Measurements from ENCODE around the gene ZNF407.

Gene ZNF407

DNA sequence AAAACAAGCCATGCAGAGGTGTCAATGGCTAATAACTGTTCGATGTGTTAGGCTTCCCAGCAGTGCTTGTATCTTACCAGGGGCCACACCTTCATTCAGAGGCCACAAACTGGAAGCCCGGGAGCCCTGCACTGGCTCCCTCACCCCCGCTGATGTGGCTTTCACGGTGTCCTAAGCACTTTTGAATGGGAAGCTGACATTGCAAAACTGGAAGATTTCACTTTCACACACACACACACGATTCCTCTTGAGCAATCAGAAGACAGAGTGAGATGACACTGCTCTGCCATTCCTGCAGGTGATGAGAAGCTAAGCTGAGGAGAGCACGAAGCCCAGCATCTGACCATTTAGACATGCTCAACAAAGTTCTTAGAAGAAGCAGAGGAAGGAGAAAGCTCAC lies 8.6 kb upstream of the ZNF407 start:
- no peak for DNase-seq (ENCODE audit: low read depth, low spot score)

DNA sequence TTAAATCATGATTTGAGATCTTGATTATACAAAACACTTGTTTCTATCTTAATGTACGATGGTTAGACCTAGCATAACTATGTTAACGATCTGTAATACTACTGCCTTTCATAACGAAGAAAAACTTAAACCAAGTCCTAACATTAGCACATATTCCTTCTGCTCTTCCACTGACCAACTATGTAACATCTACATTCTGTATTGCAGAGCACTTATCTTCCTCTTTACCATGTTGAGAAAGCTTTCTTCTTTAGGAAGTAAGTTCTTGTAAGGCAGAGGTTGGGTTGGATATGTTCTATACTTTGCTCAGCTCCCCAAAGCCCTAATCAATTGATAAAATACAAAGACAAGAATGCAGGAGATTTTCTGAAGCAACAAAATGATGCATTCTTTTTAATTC lies 7.9 kb upstream of the ZNF407 start:
- DNase-seq (ENCODE audit: low read depth, low spot score) = no peak

DNA sequence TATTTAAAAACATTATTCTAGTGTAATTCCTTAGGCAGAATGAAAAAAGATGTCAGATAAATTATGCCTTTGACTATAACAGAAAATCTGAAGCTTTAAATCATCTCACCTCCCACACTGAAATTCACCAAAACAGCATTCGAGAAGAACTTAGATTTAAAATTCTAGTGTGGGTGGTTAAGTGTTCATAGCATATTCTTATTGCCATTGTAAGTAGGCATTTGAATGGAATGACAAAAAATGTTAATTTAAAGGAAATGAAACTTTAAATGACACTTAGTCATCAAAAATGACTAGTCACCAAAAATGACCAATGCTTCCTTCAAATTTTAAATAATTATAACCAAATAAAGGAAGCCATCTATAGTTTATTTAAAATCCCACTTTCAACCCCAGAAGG lies 7.0 kb upstream of the ZNF407 start:
- no peak for DNase-seq (ENCODE audit: low read depth, low spot score)

DNA sequence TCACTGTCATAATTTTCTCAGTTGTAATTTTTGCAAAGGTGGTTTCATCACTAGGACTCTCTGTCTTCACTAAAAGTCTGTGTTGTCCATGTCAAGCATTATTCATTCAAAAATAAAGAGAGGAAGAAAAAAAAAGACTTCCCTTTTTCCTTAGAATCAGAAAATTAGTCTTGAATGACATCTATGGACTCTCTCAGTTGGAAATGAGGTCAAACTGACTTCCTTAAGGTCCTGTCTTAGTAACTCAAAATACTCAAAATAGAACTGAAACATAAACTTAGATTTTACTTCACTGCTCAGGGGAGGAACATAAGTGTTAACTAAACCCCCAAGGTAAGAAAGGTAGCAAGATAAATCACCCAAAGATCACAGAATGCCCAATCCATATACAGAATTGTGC lies 2.2 kb upstream of the ZNF407 start:
- no peak for DNase-seq (ENCODE audit: low read depth, low spot score)

DNA sequence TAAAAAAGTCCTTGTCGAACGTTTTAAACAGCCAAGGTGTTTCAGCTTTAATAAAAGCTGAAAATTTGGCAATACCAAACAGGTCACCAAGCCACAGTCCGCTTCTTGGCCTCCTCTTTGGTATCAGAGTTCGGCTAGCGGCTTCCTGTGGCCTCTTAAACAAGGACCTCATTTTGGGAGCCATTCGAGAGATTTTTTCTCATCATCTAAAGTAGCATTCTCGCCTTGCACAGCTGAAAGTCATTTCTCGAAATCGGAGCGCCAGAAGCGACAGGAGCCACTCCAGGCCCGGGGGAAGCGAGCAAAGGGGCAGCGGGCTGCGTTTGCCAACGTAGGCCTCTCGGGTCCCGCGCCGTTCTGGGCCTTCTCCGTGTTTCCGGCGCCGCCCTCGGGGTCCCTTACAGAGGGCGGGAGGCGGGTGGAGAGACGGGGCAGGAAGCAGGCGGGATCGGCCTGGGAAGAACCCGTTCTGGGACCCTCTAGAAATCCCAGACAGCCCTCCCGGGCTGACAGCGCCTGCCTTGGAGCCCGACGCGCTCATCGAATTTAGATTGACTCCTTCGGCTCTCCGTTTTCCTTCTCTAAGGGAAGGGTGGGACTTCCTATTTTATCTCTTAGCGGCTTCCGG lies 522 bp upstream of the ZNF407 start:
- peak; percentile 83 for DNase-seq (ENCODE audit: low read depth, low spot score)

DNA sequence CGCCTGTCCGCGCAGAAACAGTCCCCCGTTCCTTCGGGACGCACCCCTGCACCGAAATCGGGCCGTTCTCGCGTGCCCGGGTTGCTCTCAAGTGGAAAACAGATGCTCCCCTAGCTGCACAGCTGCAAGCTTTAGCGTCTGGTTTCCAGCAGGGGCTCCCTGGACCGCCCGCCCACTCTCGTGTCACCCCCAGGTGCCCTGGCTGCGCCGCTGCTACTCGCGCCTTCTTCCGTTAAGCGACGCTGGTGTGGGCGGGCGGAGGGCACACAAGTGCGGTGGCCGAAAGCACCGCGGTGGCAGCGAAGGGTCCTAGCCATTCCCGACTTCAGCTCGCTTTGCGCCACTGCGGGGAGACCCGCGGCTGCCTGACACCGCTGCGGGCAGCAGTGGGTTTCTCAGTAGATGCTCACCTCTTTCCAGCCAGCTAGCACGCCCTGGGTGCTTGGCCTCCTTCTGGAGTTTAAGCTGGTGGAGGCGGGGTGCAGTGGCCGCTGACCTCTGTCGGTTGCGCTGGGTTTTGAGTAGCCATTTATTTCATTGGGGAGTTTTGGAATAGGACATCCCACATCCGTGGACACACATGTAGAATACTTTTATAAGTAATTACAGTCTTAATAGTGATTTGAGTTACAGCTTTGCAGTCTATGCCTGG lies 806 bp downstream of the ZNF407 start:
- peak; percentile 65 for DNase-seq (ENCODE audit: low read depth, low spot score)

DNA sequence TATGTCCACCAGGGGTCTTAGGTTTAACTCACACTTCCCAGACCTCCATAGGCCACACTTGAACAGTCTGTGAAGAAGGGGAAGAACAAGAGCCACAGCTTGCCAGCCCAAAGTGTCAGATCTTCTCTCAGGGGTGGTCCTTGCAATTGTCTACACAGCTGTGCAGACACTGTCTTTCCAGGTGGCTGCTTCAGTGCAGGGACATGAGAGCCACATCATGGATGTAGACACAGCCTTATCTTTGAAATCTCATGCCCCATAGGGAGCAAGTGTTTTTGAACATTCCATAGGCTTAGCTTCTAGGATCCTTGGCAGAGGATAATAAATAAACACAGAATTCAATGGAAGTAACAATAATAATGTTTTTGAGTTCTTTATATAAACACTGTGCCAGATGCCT lies 6.7 kb downstream of the ZNF407 start:
- DNase-seq (ENCODE audit: low read depth, low spot score) = no peak

DNA sequence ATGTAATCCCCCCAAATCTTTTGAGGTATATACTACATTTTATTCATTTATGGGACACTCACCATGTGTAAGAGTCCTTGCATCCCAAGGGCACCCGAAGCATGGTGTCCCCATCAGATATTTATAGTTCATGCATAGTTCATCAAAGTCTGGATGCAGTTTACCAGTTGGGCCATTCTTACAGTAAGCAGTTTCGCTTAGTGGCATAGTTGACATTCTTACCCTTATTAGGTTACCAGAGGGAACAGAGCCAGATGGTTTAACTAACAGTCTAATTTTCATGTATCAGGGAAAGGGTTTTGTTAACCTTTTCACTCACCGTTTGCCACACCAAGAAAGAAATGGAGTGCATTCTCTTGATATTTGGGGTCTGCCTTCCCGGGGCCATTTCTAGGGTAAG lies 7.1 kb downstream of the ZNF407 start:
- DNase-seq (ENCODE audit: low read depth, low spot score) = peak; percentile 84

DNA sequence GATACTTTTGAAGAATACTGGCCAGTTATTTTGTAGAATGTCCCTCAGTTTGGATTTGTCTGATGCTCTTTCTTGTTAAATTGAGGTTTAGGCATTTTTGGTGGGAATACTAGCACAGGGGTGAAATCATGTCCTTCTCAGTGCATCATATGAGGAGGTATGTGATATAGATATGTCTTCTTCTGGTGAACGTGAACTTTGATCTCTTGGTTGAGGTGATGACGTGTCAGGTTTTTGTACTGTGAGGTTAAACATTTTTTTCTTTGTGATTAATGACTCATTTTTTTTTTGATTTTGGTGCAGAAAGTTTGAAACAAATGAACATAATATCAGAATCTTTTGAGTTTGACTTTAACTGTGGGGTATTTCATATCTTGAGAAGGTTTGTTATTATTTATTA lies 11.0 kb downstream of the ZNF407 start:
- no peak for DNase-seq (ENCODE audit: low read depth, low spot score)

DNA sequence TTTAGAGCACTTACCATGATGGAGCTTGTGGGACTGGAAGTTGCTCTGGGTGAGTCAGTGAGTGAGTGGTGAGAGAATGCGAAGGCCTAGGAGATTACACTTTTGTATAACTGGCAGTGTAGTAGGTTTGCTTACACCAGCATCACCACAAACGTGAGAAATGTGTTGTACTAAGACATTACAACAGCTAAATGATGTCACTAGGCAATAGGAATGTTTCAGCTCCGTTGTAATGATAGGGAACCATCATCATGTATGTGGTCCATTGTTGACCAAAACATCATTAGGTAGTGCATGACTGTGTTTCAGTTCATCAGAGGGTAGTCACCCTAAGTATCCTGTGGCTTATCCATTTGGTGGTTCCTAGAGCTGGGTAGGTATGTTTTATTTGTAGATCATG lies 11.9 kb downstream of the ZNF407 start:
- peak; percentile 47 for DNase-seq (ENCODE audit: low read depth, low spot score)

DNA sequence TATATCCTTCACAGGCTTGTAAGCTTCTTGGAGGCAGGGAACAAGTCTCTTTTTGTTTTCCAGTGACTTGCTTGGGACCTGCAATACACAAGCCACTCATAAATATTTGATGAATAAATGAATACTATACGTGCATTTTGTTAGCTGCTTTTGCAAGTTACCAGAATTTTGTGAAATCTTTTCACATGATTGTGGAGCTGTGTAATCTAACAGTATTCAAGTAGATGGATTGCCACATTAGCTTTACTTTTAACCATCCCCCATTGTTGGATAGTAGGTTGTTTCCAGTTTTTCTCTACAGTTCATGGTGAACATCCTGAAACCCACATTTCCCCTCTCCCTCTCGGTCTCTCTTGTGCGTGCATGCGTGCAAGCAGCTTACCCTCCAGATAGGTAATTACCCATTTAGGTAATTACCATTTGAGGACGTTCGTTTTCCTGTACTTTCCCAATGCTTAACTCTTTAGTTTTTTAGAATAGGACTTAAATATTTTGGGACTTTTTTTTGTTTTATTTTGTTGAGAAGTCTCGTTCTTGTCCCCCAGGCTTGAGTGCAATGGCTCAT lies 12.5 kb downstream of the ZNF407 start:
- DNase-seq (ENCODE audit: low read depth, low spot score) = no peak

DNA sequence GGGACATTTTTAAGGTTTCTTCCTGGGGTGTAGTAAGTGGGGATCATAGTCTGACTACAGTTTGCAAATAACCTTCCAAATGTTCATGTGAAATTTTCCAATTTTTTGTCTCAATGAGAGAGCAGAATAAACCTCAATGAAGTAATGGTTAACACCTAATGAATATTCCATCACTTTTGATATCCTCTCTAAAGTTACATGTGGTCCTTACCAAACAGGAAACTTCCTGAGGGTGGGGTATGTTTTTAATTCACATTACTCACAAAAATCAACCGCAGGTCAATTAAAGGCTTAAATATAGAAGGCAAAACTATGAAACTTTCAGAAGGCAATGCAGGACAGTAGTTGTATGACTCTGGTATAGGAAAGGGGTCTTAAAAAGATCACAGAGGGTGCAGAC lies 13.2 kb downstream of the ZNF407 start:
- no peak for DNase-seq (ENCODE audit: low read depth, low spot score)

DNA sequence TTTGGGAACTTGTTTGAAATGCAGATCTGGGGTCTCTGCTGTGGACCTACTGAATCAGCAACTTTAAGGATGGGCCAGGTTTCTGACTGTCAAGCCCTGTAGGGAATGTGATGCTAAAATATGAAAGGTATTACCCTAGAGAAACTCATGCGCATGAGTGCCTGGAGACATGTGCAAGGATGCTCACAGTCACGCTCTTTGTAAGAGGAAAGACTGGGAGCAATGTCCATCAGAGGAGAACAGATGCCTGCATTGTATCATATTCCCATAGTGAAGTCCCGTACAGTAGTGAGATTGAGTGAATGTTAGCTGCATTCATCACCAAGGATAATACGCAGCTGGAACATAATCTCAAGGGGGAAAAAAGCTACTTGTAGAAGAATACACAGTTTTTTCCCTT lies 14.1 kb downstream of the ZNF407 start:
- no peak for DNase-seq (ENCODE audit: low read depth, low spot score)

DNA sequence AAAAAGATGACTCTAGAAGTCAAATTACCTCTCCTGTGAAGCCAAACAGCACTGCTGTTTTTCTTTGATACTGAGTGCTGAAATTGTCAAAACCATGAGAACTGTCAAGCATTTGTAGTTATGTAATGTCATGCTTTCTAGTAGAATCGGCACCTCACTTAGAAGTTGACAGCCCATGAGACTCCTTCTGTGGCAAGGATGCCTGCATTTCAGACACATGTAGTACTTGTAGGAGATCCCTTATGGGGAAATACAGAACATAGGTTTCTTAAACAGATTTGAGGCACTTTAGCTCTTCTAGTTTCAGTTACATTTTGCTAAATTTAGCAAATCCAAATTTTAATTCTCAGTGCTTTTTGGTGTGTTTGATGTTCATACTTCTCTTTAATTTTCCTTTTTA lies 15.7 kb downstream of the ZNF407 start:
- no peak for DNase-seq (ENCODE audit: low read depth, low spot score)

DNA sequence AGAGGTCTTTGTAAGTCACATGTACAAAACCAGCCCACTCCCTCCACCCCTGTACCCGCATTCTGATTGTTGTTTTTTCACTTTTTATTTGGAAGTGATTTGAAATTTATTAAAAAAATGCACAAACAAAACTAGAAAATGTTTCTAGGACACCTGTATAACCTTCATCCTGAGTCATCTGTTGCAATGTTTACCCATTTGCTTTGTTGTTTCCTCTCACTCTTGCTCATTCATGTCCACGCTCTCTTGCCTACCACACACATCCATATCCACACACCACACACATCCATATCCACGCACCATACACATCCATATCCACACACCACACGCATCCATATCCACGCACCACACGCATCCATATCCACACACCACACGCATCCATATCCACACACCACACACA lies 18.8 kb downstream of the ZNF407 start:
- no peak for DNase-seq (ENCODE audit: low read depth, low spot score)

DNA sequence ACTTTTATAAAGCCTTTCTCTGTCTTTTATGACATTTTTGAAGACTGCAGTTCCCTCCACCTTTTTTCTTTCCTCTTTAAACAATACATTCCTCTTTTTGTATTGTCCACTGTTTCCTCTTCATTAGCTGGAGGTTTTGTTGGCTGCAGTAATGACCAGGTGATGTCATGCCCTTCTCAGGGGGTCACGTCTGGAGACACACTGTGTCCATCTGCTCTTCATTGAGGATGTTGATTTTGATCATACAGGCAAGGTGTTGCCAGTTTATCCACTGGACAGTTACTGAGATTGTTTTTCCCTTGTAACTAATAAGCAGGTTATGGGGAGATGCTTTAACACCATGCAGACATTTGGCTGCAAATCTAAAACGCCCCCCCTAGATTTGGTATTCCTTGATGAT lies 19.8 kb downstream of the ZNF407 start:
- no peak for DNase-seq (ENCODE audit: low read depth, low spot score)

DNA sequence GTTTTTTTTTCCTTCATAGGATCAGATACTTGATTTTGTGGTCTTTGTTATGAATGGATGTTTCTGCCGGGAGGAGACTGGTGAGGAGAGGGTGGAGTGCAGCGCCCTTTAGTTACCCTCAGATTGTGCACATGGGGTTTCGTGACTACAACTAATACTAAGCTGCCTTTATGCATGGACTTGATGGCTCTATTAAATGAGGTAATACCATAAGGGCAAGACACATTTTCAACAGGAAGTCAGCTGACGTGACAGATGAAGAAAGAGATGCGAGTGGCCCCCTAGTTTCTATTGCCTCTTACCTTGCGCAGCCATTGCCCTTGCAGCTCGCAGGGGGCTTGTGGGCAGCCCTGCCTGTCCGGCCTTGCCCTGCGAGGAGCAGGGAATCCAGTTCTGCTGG lies 24.4 kb downstream of the ZNF407 start:
- DNase-seq (ENCODE audit: low read depth, low spot score) = no peak

DNA sequence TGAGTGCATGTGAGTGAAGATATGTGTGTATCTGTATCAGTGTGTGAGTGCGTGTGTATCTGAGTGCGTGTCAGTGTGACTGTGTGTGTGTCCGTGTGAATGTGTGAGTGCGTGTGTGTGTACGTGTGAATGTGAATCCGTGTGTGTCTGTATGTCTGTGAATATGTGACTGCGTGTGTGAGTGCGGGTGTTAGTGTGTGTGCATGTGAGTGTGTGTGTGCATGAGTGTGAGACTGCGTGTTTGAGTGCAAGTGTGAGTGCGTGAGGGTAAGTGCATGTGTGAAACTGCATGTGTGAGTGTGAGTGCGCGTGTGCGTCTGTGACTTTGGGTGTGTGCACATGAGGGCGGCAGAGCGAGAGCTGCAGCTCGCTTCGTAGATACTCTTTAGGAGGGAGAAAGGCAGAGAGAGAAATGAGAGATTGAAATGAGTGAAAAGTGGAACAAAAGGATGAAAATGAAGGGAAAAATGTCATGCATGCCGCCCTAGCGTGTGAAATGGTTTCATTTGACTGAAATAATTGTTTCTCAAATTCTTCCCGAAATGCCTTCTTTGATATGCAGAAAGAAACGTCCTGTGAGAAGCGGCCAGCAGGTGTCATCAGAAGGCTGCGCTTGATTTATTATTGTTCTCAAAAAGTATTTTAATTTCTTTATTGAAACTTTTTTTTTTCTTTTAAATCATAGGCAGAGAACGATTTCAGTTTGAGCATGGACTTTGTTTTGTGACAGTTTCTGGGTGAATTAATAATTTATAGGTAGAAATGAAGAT lies 25.6 kb downstream of the ZNF407 start:
- peak; percentile 40 for DNase-seq (ENCODE audit: low read depth, low spot score)

DNA sequence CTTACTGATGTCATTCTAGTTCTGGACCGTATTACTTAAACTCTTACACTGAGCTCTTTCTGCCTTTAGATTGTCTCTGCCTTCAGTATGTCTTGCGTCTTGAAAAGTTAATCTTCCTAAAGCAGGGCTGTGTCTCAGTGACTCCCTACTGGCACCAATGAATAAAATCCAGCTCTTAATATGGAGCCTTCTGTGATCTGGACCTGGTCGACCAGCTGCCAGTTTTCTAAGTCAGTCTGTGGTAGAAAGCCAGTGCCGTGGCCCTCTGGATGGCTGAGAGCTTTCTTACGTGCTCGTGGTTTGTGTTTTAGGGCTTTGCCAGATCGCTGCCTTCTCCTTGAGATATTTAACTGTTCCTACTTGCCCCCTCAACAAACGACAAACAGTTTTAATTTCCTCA lies 26.8 kb downstream of the ZNF407 start:
- no peak for DNase-seq (ENCODE audit: low read depth, low spot score)

DNA sequence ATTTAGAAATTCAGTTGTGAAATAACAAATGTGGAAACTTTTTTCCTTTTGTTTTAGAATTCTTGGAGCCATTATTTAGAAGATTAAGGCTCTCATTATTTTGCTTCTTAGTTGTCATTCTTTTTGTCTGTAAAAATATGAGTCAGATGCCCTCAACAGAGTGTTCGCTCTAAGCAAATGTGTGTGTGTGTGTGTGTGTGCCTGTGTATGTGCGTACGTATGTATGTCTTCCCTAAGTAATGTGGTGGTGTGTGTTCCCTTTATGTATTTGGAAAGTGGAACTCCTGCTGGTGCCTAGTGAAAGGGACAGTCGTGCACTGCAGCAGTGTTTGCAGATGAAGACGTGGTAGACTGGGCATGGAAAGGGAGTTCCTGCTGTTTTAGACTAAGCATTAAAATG lies 27.5 kb downstream of the ZNF407 start:
- DNase-seq (ENCODE audit: low read depth, low spot score) = peak; percentile 31

DNA sequence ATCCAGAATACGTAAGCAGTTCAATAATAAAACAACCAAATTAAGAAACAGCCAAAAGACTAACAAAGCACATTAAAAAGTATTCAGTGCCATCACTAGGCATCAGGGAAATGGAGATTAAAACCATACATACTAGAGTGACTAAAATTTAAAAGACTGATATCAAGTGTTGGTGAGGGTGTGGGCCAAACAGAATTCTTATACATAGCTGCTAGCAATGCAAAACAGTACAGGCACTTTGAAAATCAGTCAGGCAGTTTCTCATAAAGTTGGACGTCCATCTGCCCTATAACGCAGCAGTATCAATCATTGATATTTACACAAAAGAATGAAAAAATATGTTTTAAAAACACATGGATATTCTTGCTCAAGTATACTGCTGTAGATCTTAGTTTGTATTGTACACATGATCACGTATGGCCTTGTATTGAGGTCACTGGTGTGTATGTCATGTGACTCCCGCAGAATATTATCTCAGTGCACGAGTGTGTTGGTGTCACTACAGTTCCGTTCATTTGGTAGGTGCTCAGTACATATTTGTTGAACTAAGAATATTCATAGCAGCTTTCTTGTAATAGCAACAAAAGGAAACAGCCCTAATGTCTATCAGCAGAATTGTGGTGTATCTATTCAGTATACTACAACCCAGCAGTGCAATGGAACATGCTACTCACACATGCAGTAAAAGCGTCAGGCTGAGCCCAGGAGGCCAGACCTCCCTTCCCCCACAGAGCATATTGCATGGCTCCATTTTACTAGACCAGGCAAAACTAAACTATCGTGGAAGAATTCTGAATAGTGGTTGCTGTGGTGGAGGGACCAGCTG lies 28.6 kb downstream of the ZNF407 start:
- no peak for DNase-seq (ENCODE audit: low read depth, low spot score)

DNA sequence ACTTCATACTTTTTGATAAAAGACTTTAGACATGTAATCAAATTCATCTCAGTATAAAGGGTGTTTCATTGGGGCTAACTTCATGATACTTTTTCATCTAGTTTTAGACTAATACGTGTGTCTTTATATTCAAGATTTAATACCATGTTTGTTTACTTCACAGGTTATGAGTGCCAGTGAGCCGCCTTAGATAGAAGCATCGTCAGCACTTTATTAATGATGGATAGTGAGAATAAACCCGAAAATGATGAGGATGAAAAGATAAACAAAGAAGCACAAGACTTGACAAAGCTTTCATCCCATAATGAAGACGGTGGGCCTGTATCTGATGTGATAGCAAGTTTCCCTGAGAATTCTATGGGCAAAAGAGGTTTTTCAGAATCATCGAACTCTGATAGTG lies 33.1 kb downstream of the ZNF407 start:
- DNase-seq (ENCODE audit: low read depth, low spot score) = no peak

Data from astrocyte of the hippocampus (primary cell).